Activated CD8-positive, alpha-beta memory T cell treated with anti-CD3 and anti-CD28 coated beads for 48 hours (primary cell): ENCODE results near the gene TBC1D22B.
A peak's percentile ranks its signal among the peaks of the same experiment; 100 is the strongest.

Source experiments
- DNase-seq, 3 experiments: peaks; one replicate each; pipeline ENCODE4 v3.0.0-alpha.2; 2020; ENCODE audit warnings: low read depth in 2 of 3, low spot score in 2 of 3

The TBC1D22B gene

GRCh38 chr6:37352384-37352783, 94.8 kb downstream of the TBC1D22B start:
- DNase-seq, result no peak

- DNase-seq, result peak; percentile 71 to 85 (median 82)
Observed at GRCh38 chr6:37353761-37354525, 96.4 kb downstream of the TBC1D22B start, which contains the start of gene RNF8. TSS of gene RNF8 (plus strand) at chr6:37353983. CDS start at chr6:37354165, 182 bp downstream.

GRCh38 chr6:37354526-37355384, 97.2 kb downstream of the TBC1D22B start:
- DNase-seq, result peak in 1 of 3 experiments; percentile 3

- DNase-seq, result no peak
Observed at GRCh38 chr6:37357288-37357687, 99.7 kb downstream of the TBC1D22B start.

GRCh38 chr6:37357860-37358259, 100.3 kb downstream of the TBC1D22B start:
- DNase-seq, result no peak

- DNase-seq, result no peak
Observed at GRCh38 chr6:37359039-37359438, 101.5 kb downstream of the TBC1D22B start.

- DNase-seq, result no peak
Observed at GRCh38 chr6:37362101-37362828, 104.7 kb downstream of the TBC1D22B start.

GRCh38 chr6:37365791-37366190, 108.2 kb downstream of the TBC1D22B start:
- DNase-seq, result no peak

- no peak for DNase-seq
Observed at GRCh38 chr6:37366910-37367309, 109.3 kb downstream of the TBC1D22B start.

- no peak for DNase-seq
Observed at GRCh38 chr6:37368961-37369320, 111.4 kb downstream of the TBC1D22B start.

- DNase-seq, result no peak
Observed at GRCh38 chr6:37369321-37370201, 112.0 kb downstream of the TBC1D22B start.

GRCh38 chr6:37371154-37372083, 113.8 kb downstream of the TBC1D22B start:
- no peak for DNase-seq

GRCh38 chr6:37372116-37372515, 114.5 kb downstream of the TBC1D22B start:
- no peak for DNase-seq

GRCh38 chr6:37373822-37374471, 116.4 kb downstream of the TBC1D22B start:
- no peak for DNase-seq

- DNase-seq, result no peak
Observed at GRCh38 chr6:37375376-37375775, 117.8 kb downstream of the TBC1D22B start.

- no peak for DNase-seq
Observed at GRCh38 chr6:37376078-37376743, 118.6 kb downstream of the TBC1D22B start.

GRCh38 chr6:37381579-37381978, 124.0 kb downstream of the TBC1D22B start:
- DNase-seq, result no peak
